Liver (tissue), 9 donors: ENCODE data around the gene BUB1. TPM values are rescaled to one million over a fixed set of nuclear protein-coding genes. Genes with fewer than 3 reads are reported as not detected.
"Not testable (repeated sequence)": the region's sequence is repeated elsewhere in the genome, so short reads cannot be mapped to it uniquely, and the experiment has no call there.

Source experiments
- DNase-seq: peaks from one replicate; pipeline ENCODE4 v3.0.0-alpha.2; 2017; ENCODE audit warnings: low spot score
- H3K27ac ChIP-seq, 2 donors: one replicate each; pipeline ENCODE4 v1.7.0; 2013; ENCODE audit warnings: inconsistent platforms in 2 of 2, low read length in 2 of 2, control low read depth in 1 of 2, low read depth in 1 of 2, mild to moderate bottlenecking in 1 of 2
- H3K27me3 ChIP-seq, 4 donors: one replicate each; pipeline versions ENCODE4 v1.6.1 to v1.7.0; 2013; ENCODE audit warnings: low read length in 3 of 4, inconsistent platforms in 1 of 4, mild to moderate bottlenecking in 1 of 4, moderate library complexity in 1 of 4; ENCODE audit not compliant: control insufficient read depth in 4 of 4, insufficient read depth in 4 of 4
- H3K36me3 ChIP-seq, 4 donors: one replicate each; pipeline versions ENCODE4 v1.6.1 to v1.7.0; 2013; ENCODE audit warnings: low read length in 3 of 4, mild to moderate bottlenecking in 3 of 4, low read depth in 1 of 4, moderate library complexity in 1 of 4; ENCODE audit not compliant: control insufficient read depth in 4 of 4, insufficient read depth in 3 of 4
- H3K4me1 ChIP-seq, 4 donors: one replicate each; pipeline versions ENCODE4 v1.6.1 to v1.7.0; 2013; ENCODE audit warnings: low read length in 3 of 4, mild to moderate bottlenecking in 3 of 4, moderate library complexity in 1 of 4; ENCODE audit not compliant: control insufficient read depth in 4 of 4, insufficient read depth in 4 of 4
- H3K4me3 ChIP-seq, 3 donors: one replicate each; pipeline versions ENCODE4 v1.6.1 to v1.7.0; 2013; ENCODE audit warnings: low read length in 3 of 3, control low read depth in 1 of 3, low read depth in 1 of 3, mild to moderate bottlenecking in 1 of 3
- H3K9ac ChIP-seq, 2 donors: one replicate each; pipeline ENCODE4 v1.7.0; 2013; ENCODE audit warnings: low read length in 2 of 2, mild to moderate bottlenecking in 2 of 2, moderate library complexity in 2 of 2, control low read depth in 1 of 2, low read depth in 1 of 2
- H3K9me3 ChIP-seq, 4 donors: one replicate each; pipeline versions ENCODE4 v1.6.1 to v1.7.0; 2013; ENCODE audit warnings: low read length in 3 of 4; ENCODE audit not compliant: control insufficient read depth in 4 of 4
- ATF3 ChIP-seq: IDR thresholded peaks from 2 replicates; pipeline ENCODE4 v1.6.1; 2016; ENCODE audit warnings: antibody characterized with exemption
- CTCF ChIP-seq: fragments of 150-350 bp; IDR thresholded peaks from 2 replicates; pipeline ENCODE4 v1.5.1; 2017; ENCODE audit warnings: improper control_type of control experiment, low read depth, low read length; ENCODE audit not compliant: missing input control
- EGR1 ChIP-seq, 2 donors: IDR thresholded peaks; 2 replicates each; pipeline ENCODE4 v1.6.1; 2016 to 2018; ENCODE audit warnings: antibody characterized with exemption in 2 of 2, low read depth in 2 of 2
- FOXA1 ChIP-seq: IDR thresholded peaks from 2 replicates; pipeline ENCODE4 v1.6.1; 2016; ENCODE audit warnings: antibody characterized with exemption
- FOXA2 ChIP-seq: IDR thresholded peaks from 2 replicates; pipeline ENCODE4 v1.6.1; 2016; ENCODE audit warnings: antibody characterized with exemption
- GABPA ChIP-seq, 2 donors: IDR thresholded peaks in 1 of 2; conservative IDR thresholded peaks in 1 of 2; 2 replicates each; pipeline ENCODE4 v1.6.1; 2016; ENCODE audit warnings: antibody characterized with exemption in 2 of 2, mild to moderate bottlenecking in 1 of 2, moderate library complexity in 1 of 2
- HNF4G ChIP-seq: IDR thresholded peaks from 2 replicates; pipeline ENCODE4 v1.6.1; 2016; ENCODE audit warnings: antibody characterized with exemption
- MAX ChIP-seq: IDR thresholded peaks from 2 replicates; pipeline ENCODE4 v1.6.1; 2016; ENCODE audit warnings: antibody characterized with exemption
- NR2F2 ChIP-seq: IDR thresholded peaks from 2 replicates; pipeline ENCODE4 v1.6.1; 2016; ENCODE audit warnings: antibody characterized with exemption
- RAD21 ChIP-seq, 2 donors: IDR thresholded peaks; 2 replicates each; pipeline ENCODE4 v1.6.1; 2016; ENCODE audit warnings: antibody characterized with exemption in 2 of 2, mild to moderate bottlenecking in 2 of 2
- RXRA ChIP-seq, 2 donors: IDR thresholded peaks; 2 replicates each; pipeline ENCODE4 v1.6.1; 2017 to 2018; ENCODE audit warnings: antibody characterized with exemption in 2 of 2, mild to moderate bottlenecking in 1 of 2
- SP1 ChIP-seq: IDR thresholded peaks from 2 replicates; pipeline ENCODE4 v1.6.1; 2018; ENCODE audit warnings: antibody characterized with exemption, mild to moderate bottlenecking
- TAF1 ChIP-seq: conservative IDR thresholded peaks from 2 replicates; pipeline ENCODE4 v1.6.1; 2016; ENCODE audit warnings: antibody characterized with exemption, mild to moderate bottlenecking
- YY1 ChIP-seq: IDR thresholded peaks from 2 replicates; pipeline ENCODE4 v1.6.1; 2016; ENCODE audit warnings: antibody characterized with exemption, mild to moderate bottlenecking
- ZBTB33 ChIP-seq: IDR thresholded peaks from 2 replicates; pipeline ENCODE4 v1.6.1; 2016; ENCODE audit warnings: antibody characterized with exemption
- WGBS: extraction: QIAGEN DNeasy Blood & Tissue Kit; methylation state at CpG from one replicate; pipeline ENCODE4 v1.1.7; 2013; 5-methylcytosine and 5-hydroxymethylcytosine counted together
- polyA plus RNA-seq, 2 donors: library from polyadenylated mRNA; stranded (reverse) in 1 of 2; unstranded in 1 of 2; fragments of 200-250 nt in 1 of 2; fragments of >200 nt in 1 of 2; fragmentation: Nextera tagmentation in 1 of 2; extraction: Ambion mirVana in 1 of 2; gene quantifications; one replicate each; pipeline versions ENCODE4 v1.2.1 to v1.2.3, GENCODE V29; 2013 to 2015
- total RNA-seq, 2 donors: library from RNA; depleted of rRNA; stranded (reverse); fragments of >200 nt; gene quantifications; one replicate each; pipeline ENCODE4 v1.2.3, GENCODE V29; 2014
- donor health status: healthy.
- donor health status: healthy.
- donor health status: healthy.
- donor health status: healthy.
- donor health status: healthy.

The BUB1 gene
- total and polyA plus RNA-seq, 4 donors: 0.08 to 46.1 (median 1.1) TPM

- TF ChIP-seq CTCF: no peak
- TF ChIP-seq SP1: no peak
- TF ChIP-seq ATF3: no peak
- TF ChIP-seq YY1: no peak
- no peak for TF ChIP-seq GABPA (IDR thresholded peaks at IDR 0.05 in 1 of 2, conservative IDR thresholded peaks at IDR 0.05 in 1 of 2)
- TF ChIP-seq MAX: no peak
- TF ChIP-seq HNF4G: no peak
- TF ChIP-seq ZBTB33: no peak
- no peak for TF ChIP-seq RXRA (IDR thresholded peaks at IDR 0.05)
- no peak for TF ChIP-seq FOXA2
- TF ChIP-seq NR2F2: no peak
- no peak for TF ChIP-seq RAD21 (IDR thresholded peaks at IDR 0.05)
- no peak for TF ChIP-seq TAF1
- TF ChIP-seq FOXA1: no peak
- no peaks in the 10 kb centered on the region for H3K36me3 ChIP-seq
- H3K27ac ChIP-seq: no peak overlapping the region
- H3K4me1 ChIP-seq: no peaks in the 10 kb centered on the region
- no peaks in the 10 kb centered on the region for H3K27me3 ChIP-seq
- no peaks in the 10 kb centered on the region for H3K9me3 ChIP-seq
- no peak overlapping the region for H3K4me3 ChIP-seq
- no peak overlapping the region for H3K9ac ChIP-seq
- WGBS: 93% methylated on average over 1 of the region's 1 CpG
- DNase-seq: no peak
These were observed 39.9 kb downstream of the BUB1 start for GRCh38 chr2:110638004-110638403.

- Histone ChIP-seq H3K9me3 (no peaks in the 10 kb centered on the region), H3K4me3 (no peak overlapping the region)
These were observed 40.8 kb downstream of the BUB1 start for GRCh38 chr2:110637093-110637492.

GRCh38 chr2:110635949-110636628 lies 41.8 kb downstream of the BUB1 start:
- not testable (repeated sequence) for H3K27me3 ChIP-seq, H3K4me3 ChIP-seq, H3K36me3 ChIP-seq, H3K9ac ChIP-seq, H3K9me3 ChIP-seq, DNase-seq, H3K4me1 ChIP-seq, H3K27ac ChIP-seq
- WGBS: 97% methylated on average over 4 of the region's 4 CpGs

More at GRCh38 chr2:110637093-110637492, 40.8 kb downstream of the BUB1 start:
- Histone ChIP-seq H3K4me1 (no peaks in the 10 kb centered on the region), H3K9ac (no peak overlapping the region), H3K27ac (no peak overlapping the region), H3K36me3 (no peaks in the 10 kb centered on the region), H3K27me3 (no peaks in the 10 kb centered on the region)
- no peak for DNase-seq
- WGBS: 85% methylated on average over 1 of the region's 1 CpG
- TF ChIP-seq GABPA (IDR thresholded peaks at IDR 0.05 in 1 of 2, conservative IDR thresholded peaks at IDR 0.05 in 1 of 2): no peak
- TF ChIP-seq TAF1: no peak
- no peak for TF ChIP-seq MAX
- TF ChIP-seq EGR1 (IDR thresholded peaks at IDR 0.05; ENCODE audit: low read depth in 2 of 2): no peak
- no peak for TF ChIP-seq NR2F2
- no peak for TF ChIP-seq RXRA (IDR thresholded peaks at IDR 0.05)

- not testable (repeated sequence) for DNase-seq, H3K27ac ChIP-seq, H3K4me3 ChIP-seq, H3K9ac ChIP-seq, H3K36me3 ChIP-seq, H3K9me3 ChIP-seq, H3K4me1 ChIP-seq, H3K27me3 ChIP-seq
- 98% methylated on average over 1 of the region's 1 CpG for WGBS
These were observed 50.5 kb downstream of the BUB1 start for GRCh38 chr2:110627348-110627747.

- H3K36me3 ChIP-seq, H3K9ac ChIP-seq, H3K27me3 ChIP-seq, H3K4me1 ChIP-seq, H3K27ac ChIP-seq, DNase-seq, H3K9me3 ChIP-seq, H3K4me3 ChIP-seq: not testable (repeated sequence)
- WGBS: 64% methylated on average over 1 of the region's 9 CpGs
These were observed 58.4 kb downstream of the BUB1 start for GRCh38 chr2:110619326-110619939.
